MM.1S (cell line): ENCODE results near the gene TMEM134.

Experiments
- DNase-seq: peaks from one replicate; pipeline ENCODE4 v3.0.0-alpha.2; 2015
- H2AFZ ChIP-seq: fragments of 300-600 bp; sonication (generic); 2 replicates; pipeline ENCODE4 v1.6.0; 2016; ENCODE audit warnings: antibody characterized with exemption, low read length
- H3F3A ChIP-seq: fragments of 300-600 bp; sonication (generic); 2 replicates; pipeline ENCODE4 v1.6.1; 2016; ENCODE audit warnings: mild to moderate bottlenecking, antibody characterized with exemption, low read length, moderate library complexity, mixed read lengths; ENCODE audit not compliant: insufficient read depth
- H3K27ac ChIP-seq: fragments of 300-600 bp; sonication (generic); 2 replicates; pipeline ENCODE4 v1.5.1; 2016; ENCODE audit warnings: mild to moderate bottlenecking, low read length
- H3K27me3 ChIP-seq: fragments of 300-600 bp; sonication (generic); replicated peaks from 2 replicates; pipeline ENCODE4 v1.6.0; 2016; ENCODE audit warnings: low read length; ENCODE audit not compliant: insufficient read depth
- H3K36me3 ChIP-seq: fragments of 300-600 bp; sonication (generic); replicated peaks from 2 replicates; pipeline ENCODE4 v1.6.1; 2016; ENCODE audit warnings: mild to moderate bottlenecking, low read length, mixed read lengths; ENCODE audit not compliant: insufficient read depth
- H3K4me1 ChIP-seq: fragments of 300-600 bp; sonication (generic); 2 replicates; pipeline ENCODE4 v1.6.1; 2016; ENCODE audit warnings: low read length, mixed read lengths
- H3K4me2 ChIP-seq: fragments of 300-600 bp; sonication (generic); 2 replicates; pipeline ENCODE4 v1.6.0; 2016; ENCODE audit warnings: low read depth, low read length
- H3K4me3 ChIP-seq: fragments of 300-600 bp; sonication (generic); 2 replicates; pipeline ENCODE4 v1.5.1; 2016; ENCODE audit warnings: low read length, mixed read lengths
- H3K79me2 ChIP-seq: fragments of 300-600 bp; sonication (generic); 2 replicates; pipeline ENCODE4 v1.6.1; 2016; ENCODE audit warnings: mixed run types, low read length, mixed read lengths
- H3K9ac ChIP-seq: fragments of 300-600 bp; sonication (generic); 2 replicates; pipeline ENCODE4 v1.6.1; 2016; ENCODE audit warnings: low read length, mixed read lengths
- H3K9me2 ChIP-seq: fragments of 300-600 bp; sonication (generic); replicated peaks from 2 replicates; pipeline ENCODE4 v1.6.1; 2016; ENCODE audit warnings: mild to moderate bottlenecking, low read length, mixed read lengths; ENCODE audit not compliant: insufficient read depth
- H3K9me3 ChIP-seq: fragments of 300-600 bp; sonication (generic); replicated peaks from 2 replicates; pipeline ENCODE4 v1.6.1; 2016; ENCODE audit warnings: mild to moderate bottlenecking, low read length, mixed read lengths; ENCODE audit not compliant: insufficient read depth
- H4K20me1 ChIP-seq: fragments of 300-600 bp; sonication (generic); 2 replicates; pipeline ENCODE4 v1.6.1; 2016; ENCODE audit warnings: mild to moderate bottlenecking, low read length, moderate library complexity, mixed read lengths; ENCODE audit not compliant: insufficient read depth
- CTCF ChIP-seq: fragments of 300-600 bp; sonication (generic); IDR thresholded peaks from 2 replicates; pipeline ENCODE4 v1.5.1; 2016; ENCODE audit warnings: antibody characterized with exemption, low read length, mixed read lengths
- EZH2 ChIP-seq: fragments of 300-600 bp; sonication (generic); optimal IDR thresholded peaks from 2 replicates; pipeline ENCODE3; 2017; ENCODE audit warnings: low read depth, mild to moderate bottlenecking, antibody characterized with exemption, low read length, mixed read lengths
- EZH2phosphoT487 ChIP-seq: fragments of 300-600 bp; sonication (generic); IDR thresholded peaks from 2 replicates; pipeline ENCODE4 v1.6.1; 2018; ENCODE audit warnings: antibody characterized with exemption, low read length

TMEM134 gene

GRCh38 chr11:67434395-67434881 lies 34.6 kb downstream of the TMEM134 start:
- Histone ChIP-seq H3K27ac (no peak overlapping the region), H3K4me3 (no peak overlapping the region), H3K9me2 (no peaks in the 10 kb centered on the region), H3K9me3 (no peaks in the 10 kb centered on the region), H4K20me1 (no peaks in the 10 kb centered on the region), H3K4me2 (no peak overlapping the region), H3K79me2 (peaks cover 21% of the 10 kb centered on the region), H3F3A (no peaks in the 10 kb centered on the region), H3K27me3 (no peaks in the 10 kb centered on the region), H3K4me1 (peaks cover 1% of the 10 kb centered on the region), H3K36me3 (no peaks in the 10 kb centered on the region; the same call in 1 of the 2 replicates), H3K9ac (no peak overlapping the region), H2AFZ (no peak overlapping the region)
- TF ChIP-seq CTCF, result no peak
- TF ChIP-seq EZH2, result no peak
- TF ChIP-seq EZH2phosphoT487, result no peak
- no peak for DNase-seq

GRCh38 chr11:67433536-67434394 lies 35.3 kb downstream of the TMEM134 start:
- H3K9ac ChIP-seq, result no peak overlapping the region
- peaks cover 4% of the 10 kb centered on the region for H3K4me1 ChIP-seq
- H3K36me3 ChIP-seq, result no peaks in the 10 kb centered on the region; the same call in 1 of the 2 replicates
- H3K9me3 ChIP-seq, result no peaks in the 10 kb centered on the region
- no peaks in the 10 kb centered on the region for H4K20me1 ChIP-seq
- no peak overlapping the region for H3K4me3 ChIP-seq
- TF ChIP-seq EZH2phosphoT487 (no peak), EZH2 (no peak), CTCF (no peak)
- no peak overlapping the region for H3K27ac ChIP-seq
- no peak for DNase-seq
- no peak overlapping the region for H2AFZ ChIP-seq
- H3K4me2 ChIP-seq, result no peak overlapping the region
- H3K27me3 ChIP-seq, result no peaks in the 10 kb centered on the region
- no peaks in the 10 kb centered on the region for H3K9me2 ChIP-seq
- H3K79me2 ChIP-seq, result peaks cover 28% of the 10 kb centered on the region
- no peaks in the 10 kb centered on the region for H3F3A ChIP-seq

GRCh38 chr11:67432655-67433349 lies 36.2 kb downstream of the TMEM134 start:
- H3K9me3 ChIP-seq, result no peaks in the 10 kb centered on the region
- peaks cover 2% of the 10 kb centered on the region; the same call in 1 of the 2 replicates for H3F3A ChIP-seq
- no peak overlapping the region for H3K4me2 ChIP-seq
- DNase-seq, result no peak
- H4K20me1 ChIP-seq, result no peaks in the 10 kb centered on the region
- H3K9me2 ChIP-seq, result no peaks in the 10 kb centered on the region
- no peak overlapping the region for H2AFZ ChIP-seq
- H3K4me1 ChIP-seq, result peaks cover 4% of the 10 kb centered on the region
- no peak for TF ChIP-seq EZH2phosphoT487
- H3K9ac ChIP-seq, result no peak overlapping the region
- no peak overlapping the region for H3K4me3 ChIP-seq
- H3K27ac ChIP-seq, result no peak overlapping the region
- H3K79me2 ChIP-seq, result peaks cover 33% of the 10 kb centered on the region
- H3K36me3 ChIP-seq, result no peaks in the 10 kb centered on the region; the same call in 1 of the 2 replicates
- H3K27me3 ChIP-seq, result no peaks in the 10 kb centered on the region
